ENCODE measurements around the gene CCDC201. TPM values are rescaled to one million over a fixed set of nuclear protein-coding genes. Genes with fewer than 3 reads are reported as not detected.
"Not testable (repeated sequence)": the region's sequence is repeated elsewhere in the genome, so short reads cannot be mapped to it uniquely, and the experiment has no call there.

CCDC201 gene
- total RNA-seq, 2 donors from 2014 or later: not detected

DNA sequence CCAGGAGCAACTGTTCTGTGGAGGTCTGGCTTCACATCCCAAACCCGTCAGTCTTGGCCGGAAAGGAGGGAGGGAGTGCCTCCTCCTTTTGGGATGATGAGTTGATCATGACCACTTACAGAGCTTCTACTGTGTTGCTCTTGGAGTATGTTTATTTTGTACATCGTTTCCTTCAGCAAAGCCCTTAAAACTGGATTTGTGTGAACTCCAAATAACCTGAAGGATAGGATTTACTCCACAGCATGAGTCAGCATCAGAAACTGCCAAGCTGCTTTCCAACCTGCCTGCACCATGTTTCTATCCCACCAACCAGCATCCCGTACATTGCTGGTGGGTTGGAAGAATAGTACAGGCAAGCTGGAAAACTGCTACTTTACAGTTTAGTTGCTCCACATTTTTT is 3.5 kb downstream of the CCDC201 start:
- Histone ChIP-seq H3K9me3 (peaks cover 0 to 7% of the 10 kb centered on the region in 2 donors), H3K36me3 (no peaks in the 10 kb centered on the region), H3K27me3 (no peaks in the 10 kb centered on the region), H3K4me1 (no peaks in the 10 kb centered on the region), H3K27ac (no peak overlapping the region), H3K4me3 (no peak overlapping the region)
- no peak for DNase-seq (ENCODE audit: low spot score)
- TF ChIP-seq, protein P1, sequence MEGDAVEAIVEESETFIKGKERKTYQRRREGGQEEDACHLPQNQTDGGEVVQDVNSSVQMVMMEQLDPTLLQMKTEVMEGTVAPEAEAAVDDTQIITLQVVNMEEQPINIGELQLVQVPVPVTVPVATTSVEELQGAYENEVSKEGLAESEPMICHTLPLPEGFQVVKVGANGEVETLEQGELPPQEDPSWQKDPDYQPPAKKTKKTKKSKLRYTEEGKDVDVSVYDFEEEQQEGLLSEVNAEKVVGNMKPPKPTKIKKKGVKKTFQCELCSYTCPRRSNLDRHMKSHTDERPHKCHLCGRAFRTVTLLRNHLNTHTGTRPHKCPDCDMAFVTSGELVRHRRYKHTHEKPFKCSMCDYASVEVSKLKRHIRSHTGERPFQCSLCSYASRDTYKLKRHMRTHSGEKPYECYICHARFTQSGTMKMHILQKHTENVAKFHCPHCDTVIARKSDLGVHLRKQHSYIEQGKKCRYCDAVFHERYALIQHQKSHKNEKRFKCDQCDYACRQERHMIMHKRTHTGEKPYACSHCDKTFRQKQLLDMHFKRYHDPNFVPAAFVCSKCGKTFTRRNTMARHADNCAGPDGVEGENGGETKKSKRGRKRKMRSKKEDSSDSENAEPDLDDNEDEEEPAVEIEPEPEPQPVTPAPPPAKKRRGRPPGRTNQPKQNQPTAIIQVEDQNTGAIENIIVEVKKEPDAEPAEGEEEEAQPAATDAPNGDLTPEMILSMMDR (IDR thresholded peaks at IDR 0.05): no peak

DNA sequence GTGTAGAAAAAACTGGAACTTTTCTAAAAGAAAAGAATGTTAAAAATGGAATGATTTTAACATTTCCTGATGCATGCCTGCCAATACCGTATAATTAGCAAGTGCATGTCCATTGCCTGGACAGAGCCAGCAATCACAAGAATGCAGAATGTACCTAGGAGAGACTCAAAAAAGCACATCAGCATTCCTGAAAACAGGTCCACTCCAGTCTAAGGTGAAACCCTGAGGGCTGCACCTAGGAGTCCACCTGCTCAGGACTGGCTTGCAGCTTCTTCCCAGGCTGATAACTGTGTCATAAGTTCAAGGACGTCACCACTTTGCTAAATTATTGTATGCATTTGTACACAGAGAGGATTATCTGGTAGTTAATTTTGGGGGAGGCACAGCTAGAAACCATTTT is 5.4 kb downstream of the CCDC201 start:
- peaks cover 0 to 7% of the 10 kb centered on the region in 2 donors for H3K9me3 ChIP-seq
- TF ChIP-seq, protein P1 (IDR thresholded peaks at IDR 0.05): no peak
- H3K4me3 ChIP-seq: no peak overlapping the region
- DNase-seq (ENCODE audit: low spot score): no peak
- H3K27ac ChIP-seq: no peak overlapping the region
- no peaks in the 10 kb centered on the region for H3K27me3 ChIP-seq
- no peaks in the 10 kb centered on the region for H3K4me1 ChIP-seq
- no peaks in the 10 kb centered on the region for H3K36me3 ChIP-seq

DNA sequence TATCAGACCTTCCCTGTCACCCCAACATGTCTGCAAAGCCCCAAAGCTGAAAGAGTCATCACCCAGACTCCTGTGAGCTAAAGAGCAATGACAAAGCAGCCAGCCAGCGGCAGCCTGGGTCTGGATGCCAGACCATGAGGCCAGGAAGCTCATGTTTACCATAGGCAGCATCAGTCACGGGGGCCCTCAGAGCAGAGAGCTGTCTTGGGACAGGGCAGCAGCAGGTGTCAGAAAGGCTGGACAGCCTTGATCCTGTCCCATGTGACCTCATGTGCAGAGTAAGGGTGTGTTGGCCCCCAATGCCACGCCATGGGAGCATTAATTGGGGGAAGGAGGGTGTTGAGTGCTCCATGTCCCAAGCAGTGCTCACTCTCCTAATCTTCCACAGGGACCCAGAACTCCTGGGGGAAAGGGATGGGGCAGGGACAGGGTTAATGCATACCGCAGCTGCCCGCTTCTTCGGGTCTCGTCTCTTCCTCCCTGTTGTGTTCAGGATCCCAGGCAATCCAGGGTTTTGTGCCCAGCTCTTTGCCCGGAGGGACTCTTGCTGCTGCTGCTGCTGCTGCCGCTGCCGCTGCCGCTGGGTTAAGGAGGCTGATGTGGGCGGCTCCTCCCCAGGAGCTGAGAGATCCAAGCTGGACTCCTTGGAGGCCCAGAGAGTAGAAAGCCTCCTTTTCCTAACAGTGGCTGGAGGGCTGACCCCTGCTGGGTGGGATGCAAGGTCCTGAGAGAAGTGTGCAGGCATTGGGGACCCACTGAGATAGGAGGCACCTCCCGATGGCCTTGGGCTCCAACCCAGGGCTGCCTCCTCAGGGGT is 7.1 kb downstream of the CCDC201 start:
- Histone ChIP-seq H3K9me3 (peaks cover 0 to 7% of the 10 kb centered on the region in 2 donors), H3K27me3 (no peaks in the 10 kb centered on the region), H3K4me1 (no peaks in the 10 kb centered on the region), H3K36me3 (no peaks in the 10 kb centered on the region), H3K27ac (no peak overlapping the region), H3K4me3 (no peak overlapping the region)
- DNase-seq (ENCODE audit: low spot score): no peak
- TF ChIP-seq, protein P1 (IDR thresholded peaks at IDR 0.05): no peak

DNA sequence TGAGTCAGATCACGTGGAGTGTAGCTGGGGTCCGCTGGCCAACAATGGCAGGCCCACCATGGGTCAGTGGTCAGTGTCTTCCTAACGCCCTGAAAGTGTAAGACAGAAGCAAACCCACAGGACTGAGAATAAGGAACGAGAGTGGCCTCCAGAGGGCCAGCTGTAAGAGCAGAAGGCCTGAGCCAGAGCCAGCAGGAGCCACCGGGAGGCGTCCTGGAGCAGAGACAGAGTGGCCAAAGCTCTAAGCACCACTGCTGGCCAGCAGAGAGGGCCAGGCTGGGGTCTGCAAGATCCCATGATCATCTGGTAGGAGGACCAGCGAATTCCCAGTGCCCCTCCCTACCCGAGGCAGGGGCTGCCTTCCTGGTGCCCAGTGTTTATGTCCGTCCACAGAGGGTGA is 9.2 kb downstream of the CCDC201 start:
- TF ChIP-seq, protein P1 (IDR thresholded peaks at IDR 0.05): no peak
- no peak for DNase-seq (ENCODE audit: low spot score)
- H3K4me3 ChIP-seq: no peak overlapping the region
- no peaks in the 10 kb centered on the region for H3K36me3 ChIP-seq
- no peak overlapping the region for H3K27ac ChIP-seq
- H3K9me3 ChIP-seq: peaks cover 0 to 7% of the 10 kb centered on the region in 2 donors
- H3K4me1 ChIP-seq: no peaks in the 10 kb centered on the region
- H3K27me3 ChIP-seq: no peaks in the 10 kb centered on the region

DNA sequence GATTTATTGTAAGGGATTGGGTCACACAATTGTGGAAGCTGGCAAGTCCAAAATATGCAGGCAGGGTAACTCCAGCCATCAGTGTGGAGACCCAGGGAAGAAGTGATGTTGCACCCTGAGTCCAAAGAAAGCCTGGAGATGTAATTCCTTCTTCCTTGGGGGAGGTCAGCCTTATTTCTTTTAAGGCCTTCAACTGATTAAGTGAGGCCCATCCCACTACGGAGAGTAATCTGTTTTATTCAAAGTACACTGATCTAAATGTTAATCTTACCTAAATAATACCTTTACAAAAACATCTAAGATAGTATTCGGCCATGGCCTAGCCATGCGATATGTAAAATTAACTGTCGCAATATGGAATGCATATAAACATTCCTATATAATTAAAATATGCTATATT is 16.0 kb downstream of the CCDC201 start:
- H3K27me3 ChIP-seq; H3K4me3 ChIP-seq; H3K4me1 ChIP-seq; DNase-seq (ENCODE audit: low spot score); H3K36me3 ChIP-seq; H3K9me3 ChIP-seq; H3K27ac ChIP-seq: not testable (repeated sequence)

DNA sequence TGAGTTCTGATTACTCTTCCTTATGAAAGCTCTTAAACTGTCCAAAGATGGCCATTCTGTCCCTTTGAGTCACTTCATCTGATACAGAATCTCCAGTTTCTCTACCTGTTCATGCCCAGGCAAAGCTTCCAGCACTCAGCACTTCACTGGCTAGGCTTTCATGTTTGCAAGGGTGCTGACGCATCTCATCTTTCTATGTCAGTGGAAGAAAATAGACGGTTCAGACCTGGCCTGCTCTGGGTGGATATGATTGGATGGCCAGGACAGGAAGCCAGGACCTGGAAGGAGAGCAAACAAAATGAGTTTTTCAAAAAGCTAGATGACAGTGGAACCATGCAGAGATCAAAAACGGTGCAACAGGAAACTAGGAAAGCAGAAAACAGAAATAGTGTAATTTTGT is 17.2 kb downstream of the CCDC201 start:
- H3K36me3 ChIP-seq; H3K27ac ChIP-seq; H3K4me1 ChIP-seq; H3K27me3 ChIP-seq; DNase-seq (ENCODE audit: low spot score); H3K4me3 ChIP-seq; H3K9me3 ChIP-seq: not testable (repeated sequence)

DNA sequence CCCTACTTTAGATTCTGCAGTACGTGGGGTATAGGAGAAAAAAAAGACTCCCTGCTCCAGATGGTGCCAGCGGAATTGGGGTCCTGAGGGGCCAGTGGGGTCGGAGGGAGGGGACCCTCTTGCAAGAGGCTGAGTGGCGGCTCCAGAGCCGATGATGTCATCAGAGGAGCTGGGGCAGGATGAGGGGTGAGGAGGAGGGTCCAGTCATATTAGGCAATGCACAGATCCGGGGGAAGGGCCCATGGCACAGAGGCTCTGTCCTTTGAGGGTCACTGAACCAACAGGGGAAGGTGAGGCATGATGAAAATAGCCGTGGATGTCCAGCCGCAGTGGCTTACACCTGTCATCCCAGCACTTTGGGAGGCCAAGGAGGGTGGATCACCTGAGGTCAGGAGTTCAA is 19.4 kb downstream of the CCDC201 start:
- not testable (repeated sequence) for H3K27ac ChIP-seq; H3K4me3 ChIP-seq; H3K36me3 ChIP-seq; H3K27me3 ChIP-seq; DNase-seq (ENCODE audit: low spot score); H3K4me1 ChIP-seq; H3K9me3 ChIP-seq

DNA sequence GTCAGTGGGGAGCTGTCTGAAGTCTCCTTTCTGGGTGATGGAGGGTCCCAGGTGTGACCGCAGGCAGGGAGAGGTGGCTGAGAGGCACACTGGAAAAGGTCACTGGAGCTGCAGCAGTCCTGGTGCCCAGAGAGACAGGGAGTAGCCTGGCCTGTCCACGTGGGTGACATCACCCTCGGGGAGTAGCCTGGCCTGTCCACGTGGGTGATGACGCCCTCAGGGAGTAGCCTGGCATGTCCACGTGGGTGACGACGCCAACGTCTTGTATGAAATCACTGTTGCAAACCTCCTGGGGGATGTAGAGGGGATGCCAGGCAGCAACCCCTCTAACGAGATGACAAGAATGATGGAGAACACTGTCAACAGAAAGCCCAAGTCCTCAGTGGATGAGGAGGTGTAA is 19.9 kb downstream of the CCDC201 start:
- not testable (repeated sequence) for H3K4me1 ChIP-seq; H3K27me3 ChIP-seq; H3K9me3 ChIP-seq; H3K27ac ChIP-seq; H3K4me3 ChIP-seq; H3K36me3 ChIP-seq; DNase-seq (ENCODE audit: low spot score)

DNA sequence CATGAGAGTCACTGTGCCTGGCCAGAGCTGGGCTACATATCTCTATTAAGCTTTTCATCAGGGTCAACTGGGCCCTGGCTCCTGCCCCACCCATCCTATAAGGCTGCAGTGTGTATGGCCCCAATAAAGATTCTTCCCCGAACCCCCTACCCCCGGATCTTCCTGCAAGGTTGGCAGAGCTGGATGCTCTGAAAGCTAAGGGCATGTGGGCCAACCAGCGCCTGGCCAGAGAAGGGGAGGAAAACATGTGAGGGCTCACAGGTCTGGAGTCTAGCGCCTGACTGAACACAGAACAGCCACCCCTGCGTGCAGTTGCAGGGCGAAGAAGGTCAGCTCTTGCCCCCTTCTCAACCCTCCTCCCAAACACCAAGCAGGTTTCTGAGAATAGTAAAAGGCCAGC is 24.1 kb downstream of the CCDC201 start:
- H3K27me3 ChIP-seq; DNase-seq (ENCODE audit: low spot score); H3K4me1 ChIP-seq; H3K4me3 ChIP-seq; H3K27ac ChIP-seq; H3K9me3 ChIP-seq; H3K36me3 ChIP-seq: not testable (repeated sequence)

DNA sequence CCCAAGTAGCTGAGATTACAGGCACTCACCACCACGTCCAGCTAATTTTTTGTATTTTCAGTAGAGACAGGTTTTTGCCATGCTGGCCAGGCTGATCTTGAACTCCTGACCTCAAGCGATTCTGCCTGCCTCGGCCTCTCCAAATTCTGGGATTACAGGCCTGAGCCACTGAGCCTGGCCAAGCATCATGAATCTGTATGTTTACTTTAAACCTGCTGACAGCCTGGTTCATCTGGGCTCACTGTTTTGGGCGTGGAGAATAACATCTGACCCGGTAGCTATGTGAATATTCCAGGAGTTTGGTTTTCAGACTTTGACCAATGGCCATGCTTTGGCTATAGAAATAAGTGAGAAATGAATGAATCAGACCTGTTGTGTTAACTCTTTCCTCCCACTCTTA is 26.3 kb downstream of the CCDC201 start:
- H3K9me3 ChIP-seq; H3K27me3 ChIP-seq; H3K4me1 ChIP-seq; H3K36me3 ChIP-seq; H3K27ac ChIP-seq; H3K4me3 ChIP-seq; DNase-seq (ENCODE audit: low spot score): not testable (repeated sequence)

Data from right atrium auricular region (tissue), 2 donors.